T-cell (primary cell): ENCODE results near the gene PLXNA2. TPM values are rescaled to one million over a fixed set of nuclear protein-coding genes. Genes with fewer than 3 reads are reported as not detected.

Source experiments
- ATAC-seq, 4 experiments: fragments of 200-7000 bp in 3 of 4; fragments of 150-1000 bp in 1 of 4; cut with Tn5 transposase; replicated peaks in 1 of 4; 1 replicate in 3 of 4; 2 replicates in 1 of 4; pipeline ENCODE4 v1.10.0; 2021; ENCODE audit warnings: moderate library complexity in 3 of 4, mild to moderate bottlenecking in 2 of 4, moderate number of reproducible peaks in 1 of 4
- CTCF ChIA-PET, 2 donors: fragments of 300-600 bp; sonication (Branson Sonifier 250); formaldehyde crosslinking; loops; one replicate each; lab custom pipeline; 2022; ENCODE audit warnings: antibody characterized with exemption in 2 of 2; lab: Charles Lee
- POLR2A ChIA-PET, 2 donors: fragments of 300-600 bp; sonication (Branson Sonifier 250); formaldehyde crosslinking; loops; one replicate each; lab custom pipeline; 2022; ENCODE audit warnings: antibody characterized with exemption in 2 of 2; lab: Charles Lee
- DNase-seq, 35 experiments: peaks; one replicate each; pipeline versions ENCODE4 v3.0.0 to v3.0.0-alpha.2; 2013 to 2023
- H3K27ac ChIP-seq: one replicate; pipeline ENCODE4 v1.5.1; 2013; ENCODE audit warnings: low read length
- H3K27me3 ChIP-seq, 2 experiments: replicated peaks in 1 of 2; 1 replicate in 1 of 2; 2 replicates in 1 of 2; pipeline versions ENCODE4 v1.6.1 to v1.7.0; 2013; ENCODE audit warnings: low read length in 1 of 2, mixed read lengths in 1 of 2; ENCODE audit not compliant: control insufficient read depth in 2 of 2, insufficient read depth in 2 of 2; ENCODE audit errors: extremely low read depth in 1 of 2
- H3K36me3 ChIP-seq, 2 donors: 1 replicate in 1 of 2; 2 replicates in 1 of 2; pipeline versions ENCODE4 v1.6.1 to v1.7.0; 2013; ENCODE audit warnings: low read length in 1 of 2; ENCODE audit not compliant: control insufficient read depth in 2 of 2, insufficient read depth in 1 of 2; ENCODE audit errors: extremely low read depth in 1 of 2
- H3K4me1 ChIP-seq, 2 experiments: 1 replicate in 1 of 2; 2 replicates in 1 of 2; pipeline versions ENCODE4 v1.6.1 to v1.7.0; 2013; ENCODE audit warnings: low read length in 2 of 2, mixed read lengths in 1 of 2; ENCODE audit not compliant: insufficient read depth in 2 of 2, control insufficient read depth in 1 of 2; ENCODE audit errors: extremely low read depth in 1 of 2
- H3K4me3 ChIP-seq, 2 donors: 1 replicate in 1 of 2; 2 replicates in 1 of 2; pipeline versions ENCODE4 v1.5.1 to v1.7.0; 2013; ENCODE audit warnings: mild to moderate bottlenecking in 2 of 2, low read length in 1 of 2, moderate library complexity in 1 of 2; ENCODE audit not compliant: control insufficient read depth in 1 of 2; ENCODE audit errors: extremely low read depth in 1 of 2
- H3K9me3 ChIP-seq: 2 replicates; pipeline ENCODE4 v1.7.0; 2013
- H3K27ac Mint-ChIP-seq, 2 donors: one replicate each; pipeline ENCODE4 v1.8.0; 2020 to 2021; ENCODE audit warnings: mild to moderate bottlenecking in 2 of 2, mixed read lengths in 2 of 2
- H3K27me3 Mint-ChIP-seq, 2 donors: one replicate each; pipeline ENCODE4 v1.8.0; 2021 to 2022; ENCODE audit warnings: mixed read lengths in 2 of 2
- H3K36me3 Mint-ChIP-seq: one replicate; pipeline ENCODE4 v1.8.0; 2021; ENCODE audit warnings: mixed read lengths
- H3K4me1 Mint-ChIP-seq, 3 donors: one replicate each; pipeline ENCODE4 v1.8.0; 2020 to 2022; ENCODE audit warnings: mixed read lengths in 3 of 3, mild to moderate bottlenecking in 1 of 3
- H3K4me3 Mint-ChIP-seq, 3 donors: one replicate each; pipeline ENCODE4 v1.8.0; 2020 to 2022; ENCODE audit warnings: mild to moderate bottlenecking in 3 of 3, mixed read lengths in 3 of 3, moderate library complexity in 3 of 3
- H3K9me3 Mint-ChIP-seq, 3 donors: one replicate each; pipeline ENCODE4 v1.8.0; 2020 to 2022; ENCODE audit warnings: mixed read lengths in 3 of 3
- WGBS: methylation state at CpG from one replicate; pipeline ENCODE4 v1.1.5; 2013; ENCODE audit warnings: missing lambda C conversion rate; ENCODE audit not compliant: insufficient coverage; 5-methylcytosine and 5-hydroxymethylcytosine counted together
- total RNA-seq, 35 experiments: library from RNA in 6 of 35; stranded (reverse) in 6 of 35; fragments of 120-200 nt in 1 of 35; gene quantifications; one replicate each; pipeline versions ENCODE4 v1.2.1 to v1.2.4 and lab custom pipeline; 2013 to 2026

The PLXNA2 gene
- total RNA-seq, 5 donors from 2014 or later (not counting 1 experiment from before 2014, with no cell fraction given), result 1.3 to 2.6 (median 2.2) TPM

DNA sequence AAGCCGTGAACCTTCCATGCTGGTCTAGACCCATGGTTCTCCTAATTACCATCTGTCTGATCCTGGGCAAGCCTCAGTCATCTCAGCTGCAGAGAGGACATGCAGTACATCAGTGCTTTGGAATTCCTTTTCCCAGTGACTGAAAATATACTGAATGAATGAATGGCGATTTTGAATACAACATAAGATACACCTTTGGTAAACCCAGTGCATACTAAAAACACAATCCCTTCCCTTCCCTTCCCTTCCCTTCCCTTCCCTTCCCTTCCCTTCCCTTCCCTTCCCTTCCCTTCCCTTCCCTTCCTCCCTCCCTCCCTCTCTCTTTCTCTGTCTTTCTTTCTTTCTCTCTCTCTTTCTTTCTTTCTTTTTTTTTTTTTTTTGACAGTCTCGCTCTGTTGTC, 21.3 kb upstream of the PLXNA2 start:
- no peaks in the 10 kb centered on the region for H3K4me1 Mint-ChIP-seq
- Histone ChIP-seq H3K27me3 (peaks cover 2 to 13% of the 10 kb centered on the region in 2 experiments), H3K27ac (no peak overlapping the region), H3K4me3 (no peak overlapping the region), H3K4me1 (no peaks in the 10 kb centered on the region), H3K9me3 (no peaks in the 10 kb centered on the region), H3K36me3 (no peaks in the 10 kb centered on the region)
- POLR2A ChIA-PET, result no interaction called here
- CTCF ChIA-PET, result no interaction called here
- ATAC-seq (no peak), DNase-seq (no peak)
- H3K4me3 Mint-ChIP-seq, result no peak overlapping the region
- peaks cover 0 to 1% (median 0%) of the 10 kb centered on the region in 3 donors for H3K9me3 Mint-ChIP-seq
- 63% methylated on average over 1 of the region's 3 CpGs for WGBS
- H3K36me3 Mint-ChIP-seq, result no peaks in the 10 kb centered on the region
- peaks cover 45 to 47% of the 10 kb centered on the region in 2 donors for H3K27me3 Mint-ChIP-seq
- no peak overlapping the region for H3K27ac Mint-ChIP-seq

DNA sequence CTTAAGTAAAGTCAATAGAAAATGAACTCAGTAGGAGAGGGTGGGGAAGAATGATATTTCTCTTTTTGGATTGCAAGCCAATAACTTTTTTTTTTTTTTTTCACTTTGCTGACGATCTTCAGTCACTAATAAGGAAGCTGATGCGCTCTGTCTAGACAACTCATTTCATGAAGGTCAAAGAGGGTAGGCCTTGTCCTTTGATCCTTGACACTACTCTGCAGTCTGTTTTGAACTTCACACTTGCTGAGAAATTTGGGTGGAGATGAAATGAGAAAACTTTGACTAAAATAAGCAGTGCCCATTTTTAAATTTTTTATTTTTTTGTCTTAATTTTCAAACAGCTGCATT, 20.9 kb upstream of the PLXNA2 start:
- ATAC-seq (no peak), DNase-seq (no peak)
- 79% methylated on average over 2 of the region's 2 CpGs for WGBS
- peaks cover 2 to 16% of the 10 kb centered on the region in 2 experiments for H3K27me3 ChIP-seq
- H3K27ac Mint-ChIP-seq, result no peak overlapping the region
- H3K27ac ChIP-seq, result no peak overlapping the region
- no peaks in the 10 kb centered on the region for H3K4me1 Mint-ChIP-seq
- no peak overlapping the region for H3K4me3 Mint-ChIP-seq
- POLR2A ChIA-PET, result no interaction called here
- H3K4me1 ChIP-seq, result no peaks in the 10 kb centered on the region
- H3K36me3 ChIP-seq, result no peaks in the 10 kb centered on the region
- H3K4me3 ChIP-seq, result no peak overlapping the region
- no peaks in the 10 kb centered on the region for H3K9me3 ChIP-seq
- CTCF ChIA-PET, result no interaction called here
- no peaks in the 10 kb centered on the region for H3K36me3 Mint-ChIP-seq
- peaks cover 44 to 45% of the 10 kb centered on the region in 2 donors for H3K27me3 Mint-ChIP-seq
- peaks cover 0 to 2% (median 0%) of the 10 kb centered on the region in 3 donors for H3K9me3 Mint-ChIP-seq

DNA sequence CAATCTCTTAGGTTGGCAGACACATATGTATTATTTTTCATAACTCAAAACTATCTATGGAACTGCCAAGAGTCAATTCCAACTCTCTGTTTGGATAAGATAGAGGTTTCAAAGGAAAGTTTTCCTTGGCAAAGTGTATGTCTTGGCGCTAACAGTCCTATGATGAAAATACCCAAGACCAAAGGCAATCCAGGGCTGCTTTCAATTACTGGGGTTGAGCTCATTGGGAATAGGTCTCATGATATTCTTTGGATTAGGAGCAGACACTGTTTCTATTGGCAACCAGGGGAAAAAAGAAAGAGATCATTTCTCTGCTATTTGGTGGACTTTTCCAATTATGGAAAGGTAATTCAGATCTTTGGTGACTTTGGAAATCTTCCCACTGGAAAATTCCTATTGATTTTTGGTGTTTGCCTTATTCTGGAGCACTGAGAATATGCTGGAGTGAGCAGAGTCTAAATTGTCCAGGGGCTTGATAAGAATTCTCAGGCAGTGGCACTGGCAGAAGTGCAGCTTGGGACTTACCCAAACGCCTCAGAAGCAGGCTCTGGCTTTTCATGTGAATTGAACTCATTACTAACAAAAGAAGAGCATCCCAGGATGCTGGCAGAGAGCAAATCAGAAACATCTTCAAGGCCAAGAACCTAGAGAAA, 20.4 kb upstream of the PLXNA2 start:
- DNase-seq (no peak), ATAC-seq (no peak)
- H3K9me3 ChIP-seq, result no peaks in the 10 kb centered on the region
- Mint-ChIP-seq H3K27ac (no peak overlapping the region), H3K36me3 (no peaks in the 10 kb centered on the region), H3K4me3 (no peak overlapping the region), H3K9me3 (peaks cover 0 to 2% (median 0%) of the 10 kb centered on the region in 3 donors), H3K4me1 (no peaks in the 10 kb centered on the region), H3K27me3 (peaks cover 39 to 40% of the 10 kb centered on the region in 2 donors)
- ChIA-PET POLR2A (no interaction called here), CTCF (no interaction called here)
- H3K4me1 ChIP-seq, result no peaks in the 10 kb centered on the region
- WGBS, result 0% methylated on average over 1 of the region's 2 CpGs
- no peaks in the 10 kb centered on the region for H3K36me3 ChIP-seq
- no peak overlapping the region for H3K27ac ChIP-seq
- peaks cover under 1 to 16% of the 10 kb centered on the region in 2 experiments for H3K27me3 ChIP-seq
- H3K4me3 ChIP-seq, result no peak overlapping the region

DNA sequence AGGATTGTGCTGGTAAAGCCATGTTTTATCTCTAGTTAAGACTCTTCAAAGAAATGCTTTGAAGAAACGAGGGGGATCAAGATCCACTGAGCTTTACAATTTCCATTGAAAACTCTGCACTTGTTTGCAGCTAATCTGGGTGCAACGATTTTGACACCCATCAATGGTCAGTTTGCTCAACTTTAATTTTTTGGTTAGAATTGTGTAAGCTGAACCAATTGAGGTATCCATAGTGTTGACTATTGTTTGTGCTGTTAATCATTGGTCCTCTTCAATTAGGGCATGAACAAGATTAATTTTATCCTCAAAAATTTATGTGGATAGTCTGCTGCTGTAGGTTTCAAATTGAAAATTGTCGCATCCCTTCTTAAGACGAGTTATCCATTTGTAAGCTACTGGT, 17.7 kb upstream of the PLXNA2 start:
- ChIA-PET CTCF (no interaction called here), POLR2A (no interaction called here)
- ATAC-seq, result no peak
- no peaks in the 10 kb centered on the region for H3K36me3 Mint-ChIP-seq
- H3K27ac Mint-ChIP-seq, result no peak overlapping the region
- H3K9me3 ChIP-seq, result no peaks in the 10 kb centered on the region
- 33% methylated on average over 1 of the region's 4 CpGs for WGBS
- H3K9me3 Mint-ChIP-seq, result peaks cover 0 to 2% (median 0%) of the 10 kb centered on the region in 3 donors
- H3K27ac ChIP-seq, result no peak overlapping the region
- H3K36me3 ChIP-seq, result no peaks in the 10 kb centered on the region
- H3K4me3 Mint-ChIP-seq, result no peak overlapping the region
- H3K27me3 Mint-ChIP-seq, result peaks cover 35% of the 10 kb centered on the region in 2 donors
- H3K4me3 ChIP-seq, result no peak overlapping the region
- no peaks in the 10 kb centered on the region for H3K4me1 ChIP-seq
- peaks cover 0 to 7% of the 10 kb centered on the region in 2 experiments for H3K27me3 ChIP-seq
- H3K4me1 Mint-ChIP-seq, result no peaks in the 10 kb centered on the region
- DNase-seq, result no peak

DNA sequence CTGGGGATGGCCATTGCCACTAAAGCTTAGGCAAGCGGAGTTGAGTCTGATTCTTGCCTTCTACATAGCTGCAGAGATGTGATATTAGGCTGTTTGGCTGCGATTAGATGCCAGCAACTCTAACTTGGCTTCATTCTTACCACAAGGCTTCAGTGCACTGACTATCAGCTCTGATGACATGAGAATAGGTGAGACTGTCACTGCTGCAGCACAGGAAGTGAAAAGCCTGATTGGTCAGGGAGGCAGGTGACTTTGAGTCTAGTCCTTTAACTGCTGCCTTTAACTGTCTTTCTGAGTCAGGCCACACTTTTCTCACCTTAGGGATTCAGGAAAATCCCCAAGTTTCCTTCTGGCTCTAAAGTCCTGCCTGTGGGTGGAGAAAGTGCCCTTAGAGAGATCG, 14.1 kb upstream of the PLXNA2 start:
- no peak for ATAC-seq
- peaks cover 0 to 4% of the 10 kb centered on the region in 2 experiments for H3K27me3 ChIP-seq
- DNase-seq, result no peak
- Mint-ChIP-seq H3K4me3 (no peak overlapping the region), H3K4me1 (no peaks in the 10 kb centered on the region), H3K27ac (no peak overlapping the region), H3K36me3 (no peaks in the 10 kb centered on the region), H3K9me3 (peaks cover 0 to 2% (median 0%) of the 10 kb centered on the region in 3 donors), H3K27me3 (peaks cover 43 to 44% of the 10 kb centered on the region in 2 donors)
- H3K9me3 ChIP-seq, result no peaks in the 10 kb centered on the region
- H3K4me1 ChIP-seq, result no peaks in the 10 kb centered on the region
- ChIA-PET CTCF (interaction anchor here in 1 of 2 donors (0.9 kb wide), 1 partner anchor 33 kb away, joined by 3 read pairs; no protein-coding TSS in a partner anchor), POLR2A (no interaction called here)
- H3K4me3 ChIP-seq, result no peak overlapping the region
- no peak overlapping the region for H3K27ac ChIP-seq
- H3K36me3 ChIP-seq, result no peaks in the 10 kb centered on the region
- no CpG with 5 or more reads among the region's 3 CpGs for WGBS

DNA sequence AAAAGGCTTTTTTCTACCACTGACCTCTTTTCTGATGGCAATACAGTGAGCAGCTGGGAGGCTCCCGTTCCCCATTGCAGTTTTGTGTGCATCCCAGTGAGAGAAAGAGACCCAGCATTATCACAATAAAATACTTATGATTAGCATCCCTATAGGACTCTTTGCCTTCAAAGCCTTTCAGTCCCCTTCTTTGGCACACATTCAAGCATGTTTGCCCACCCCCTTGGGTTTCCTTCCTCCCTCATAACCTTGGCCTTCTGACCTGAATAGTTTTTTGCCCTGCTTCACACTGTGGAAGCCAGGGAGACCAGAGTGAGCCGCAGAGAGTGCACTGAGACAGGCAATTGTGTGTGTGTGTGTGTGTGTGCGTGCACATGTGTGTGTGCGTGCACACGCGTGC, 13.2 kb upstream of the PLXNA2 start:
- ChIA-PET POLR2A (no interaction called here), CTCF (no interaction called here)
- H3K4me3 Mint-ChIP-seq, result no peak overlapping the region
- 70% methylated on average over 4 of the region's 6 CpGs for WGBS
- H3K9me3 ChIP-seq, result no peaks in the 10 kb centered on the region
- peaks cover 0 to 2% (median 0%) of the 10 kb centered on the region in 3 donors for H3K9me3 Mint-ChIP-seq
- no peak overlapping the region for H3K4me3 ChIP-seq
- H3K36me3 Mint-ChIP-seq, result no peaks in the 10 kb centered on the region
- H3K27ac ChIP-seq, result no peak overlapping the region
- ATAC-seq, result no peak
- H3K27me3 ChIP-seq, result peaks cover 0 to 6% of the 10 kb centered on the region in 2 experiments
- H3K36me3 ChIP-seq, result no peaks in the 10 kb centered on the region
- DNase-seq, result no peak
- H3K4me1 Mint-ChIP-seq, result no peaks in the 10 kb centered on the region
- H3K4me1 ChIP-seq, result no peaks in the 10 kb centered on the region
- no peak overlapping the region for H3K27ac Mint-ChIP-seq
- H3K27me3 Mint-ChIP-seq, result peaks cover 44 to 45% of the 10 kb centered on the region in 2 donors
